RWPE2 (cell line): ENCODE results near the gene HSD11B1L.
"Not testable (repeated sequence)": the region's sequence is repeated elsewhere in the genome, so short reads cannot be mapped to it uniquely, and the experiment has no call there.

Experiments used
- ATAC-seq: fragments of 200-7000 bp; cut with Tn5 transposase; 3 replicates; pipeline ENCODE4 v1.9.1; 2021; ENCODE audit warnings: low read depth
- DNase-seq: peaks from one replicate; pipeline ENCODE4 v3.0.0-alpha.2; 2020; ENCODE audit warnings: low spot score
- H3K27ac ChIP-seq: fragments of 450-650 bp; 2 replicates; pipeline ENCODE4 v1.5.1; 2017; ENCODE audit warnings: mild to moderate bottlenecking; ENCODE audit not compliant: poor library complexity, severe bottlenecking
- H3K27me3 ChIP-seq: fragments of 250-450 bp; sonication (Bioruptor Pico); 2 replicates; pipeline ENCODE4 v1.5.1; 2021; ENCODE audit warnings: mild to moderate bottlenecking, moderate library complexity; ENCODE audit not compliant: insufficient read depth, poor library complexity, severe bottlenecking
- H3K36me3 ChIP-seq: fragments of 250-450 bp; sonication (Bioruptor Pico); 2 replicates; pipeline ENCODE4 v1.5.1; 2020; ENCODE audit warnings: low read depth, mild to moderate bottlenecking, moderate library complexity
- H3K4me1 ChIP-seq: fragments of 250-450 bp; sonication (Bioruptor Pico); 2 replicates; pipeline ENCODE4 v1.5.1; 2021; ENCODE audit warnings: mild to moderate bottlenecking, moderate library complexity; ENCODE audit not compliant: insufficient read depth, poor library complexity, severe bottlenecking
- H3K4me3 ChIP-seq: fragments of 250-450 bp; sonication (Bioruptor Pico); 2 replicates; pipeline ENCODE4 v1.5.1; 2021; ENCODE audit warnings: mild to moderate bottlenecking, moderate library complexity; ENCODE audit not compliant: severe bottlenecking
- H3K9me3 ChIP-seq: fragments of 250-450 bp; sonication (Bioruptor Pico); 2 replicates; pipeline ENCODE4 v1.5.1; 2021; ENCODE audit warnings: mild to moderate bottlenecking, moderate library complexity; ENCODE audit not compliant: severe bottlenecking
- CTCF ChIP-seq: fragments of 450-650 bp; IDR thresholded peaks from one replicate; pipeline ENCODE4 v1.5.1; 2017; ENCODE audit warnings: mild to moderate bottlenecking, moderate library complexity; ENCODE audit not compliant: poor library complexity, severe bottlenecking

HSD11B1L gene

GRCh38 chr19:5697890-5698634, 17.2 kb downstream of the HSD11B1L start:
- H3K27ac ChIP-seq: no peak overlapping the region
- no peak for ATAC-seq
- H3K27me3 ChIP-seq: no peaks in the 10 kb centered on the region
- H3K4me1 ChIP-seq: no peaks in the 10 kb centered on the region
- peaks cover 74% of the 10 kb centered on the region for H3K36me3 ChIP-seq
- DNase-seq: no peak
- no peaks in the 10 kb centered on the region for H3K9me3 ChIP-seq
- no peak for TF ChIP-seq CTCF
- H3K4me3 ChIP-seq: no peak overlapping the region

- Histone ChIP-seq H3K4me1 (no peaks in the 10 kb centered on the region), H3K27ac (no peak overlapping the region), H3K36me3 (peaks cover 74% of the 10 kb centered on the region), H3K27me3 (no peaks in the 10 kb centered on the region), H3K4me3 (no peak overlapping the region), H3K9me3 (no peaks in the 10 kb centered on the region)
- DNase-seq (no peak), ATAC-seq (no peak)
- no peak for TF ChIP-seq CTCF
Measured at GRCh38 chr19:5698635-5699422, 18.0 kb downstream of the HSD11B1L start.

GRCh38 chr19:5700455-5701092, 19.7 kb downstream of the HSD11B1L start:
- Histone ChIP-seq H3K4me3 (no peak overlapping the region), H3K9me3 (no peaks in the 10 kb centered on the region), H3K27ac (no peak overlapping the region), H3K27me3 (no peaks in the 10 kb centered on the region), H3K4me1 (no peaks in the 10 kb centered on the region), H3K36me3 (peaks cover 74% of the 10 kb centered on the region)
- no peak for DNase-seq
- TF ChIP-seq CTCF: no peak
- ATAC-seq: no peak

- H3K4me3 ChIP-seq, ATAC-seq, H3K4me1 ChIP-seq, H3K27ac ChIP-seq, H3K9me3 ChIP-seq, H3K27me3 ChIP-seq, DNase-seq: not testable (repeated sequence)
- peaks cover 74% of the 10 kb centered on the region for H3K36me3 ChIP-seq
Measured at GRCh38 chr19:5702053-5702410, 21.2 kb downstream of the HSD11B1L start.
